ENCODE measurements around the gene CPTP.

Gene CPTP

DNA sequence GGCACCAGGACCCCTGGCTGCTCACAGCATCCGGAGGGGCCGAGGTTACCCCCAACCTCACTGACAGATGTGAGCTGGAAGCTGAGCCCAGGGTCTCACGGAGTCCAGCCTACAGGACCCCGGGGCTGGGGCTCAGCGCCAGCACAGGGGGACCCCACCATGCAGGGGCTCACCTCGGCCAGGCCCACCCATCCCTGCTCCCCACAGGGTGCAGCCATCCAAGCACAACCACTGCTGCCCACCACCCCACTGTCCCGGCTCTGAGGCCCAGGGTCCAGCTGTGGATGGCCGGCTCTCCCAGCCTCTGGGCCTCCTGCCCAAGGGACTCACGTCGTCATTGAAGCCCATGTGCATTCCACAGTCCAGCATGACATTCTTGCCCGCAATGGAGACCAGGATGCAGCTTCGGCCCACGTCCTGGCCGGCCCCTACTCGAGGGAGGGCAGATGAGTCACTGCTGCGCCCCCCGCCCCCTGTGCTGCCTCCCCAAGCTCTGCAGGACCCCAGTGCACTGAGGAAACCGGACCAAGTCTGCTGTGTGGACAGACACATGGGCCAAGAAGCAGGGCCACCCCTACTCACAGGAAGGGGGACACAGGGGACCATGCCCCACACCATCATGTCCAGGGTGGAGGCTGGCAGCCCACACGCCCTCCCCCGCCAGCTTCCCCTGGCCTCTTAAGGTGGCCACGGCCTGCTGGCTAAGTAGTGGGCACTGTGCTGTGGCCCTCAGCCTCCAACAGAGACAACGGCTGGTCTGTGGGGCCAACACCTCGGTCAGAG, 3.7 kb upstream of the CPTP start:
- DNase-seq = no peak

DNA sequence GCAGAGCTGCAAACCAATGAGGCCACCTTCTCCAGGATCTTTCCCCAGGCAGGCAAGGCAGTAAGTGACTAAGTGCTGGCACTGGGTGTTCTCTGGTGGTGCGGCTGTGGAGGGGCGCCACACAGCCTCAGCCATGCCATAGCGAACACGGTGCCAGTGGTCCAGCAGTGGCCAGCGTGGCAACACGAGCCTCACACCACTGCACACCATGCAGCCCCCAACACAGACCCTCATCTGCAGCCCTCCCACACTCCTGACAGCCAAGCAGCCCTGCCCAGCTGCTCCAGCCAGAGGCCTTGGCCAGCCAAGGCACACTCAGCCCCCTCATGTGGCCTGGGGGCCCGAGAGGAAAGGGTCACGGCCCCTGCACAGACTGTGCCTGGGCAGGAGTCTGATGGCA, 3.1 kb upstream of the CPTP start:
- DNase-seq = no peak

DNA sequence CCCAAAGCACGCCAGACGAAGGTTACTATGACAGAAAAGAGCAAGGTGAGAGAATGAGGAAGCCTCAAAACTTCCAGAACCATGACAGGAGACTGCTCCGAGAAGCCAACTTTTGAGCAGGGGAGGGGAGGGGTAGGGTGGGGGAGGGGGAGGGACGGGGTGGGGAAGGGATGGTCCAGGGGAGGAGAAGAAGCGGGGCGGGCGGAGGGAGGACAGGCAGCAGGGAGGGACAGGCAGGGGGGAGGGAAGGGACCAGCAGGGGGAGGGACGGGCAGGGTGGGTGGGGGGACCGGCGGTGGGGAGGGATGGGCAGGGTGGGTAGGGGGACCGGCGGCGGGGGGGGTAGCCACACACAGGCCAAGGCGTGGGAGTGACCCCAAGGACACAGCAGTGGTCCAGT, 2.2 kb upstream of the CPTP start:
- DNase-seq = no peak

DNA sequence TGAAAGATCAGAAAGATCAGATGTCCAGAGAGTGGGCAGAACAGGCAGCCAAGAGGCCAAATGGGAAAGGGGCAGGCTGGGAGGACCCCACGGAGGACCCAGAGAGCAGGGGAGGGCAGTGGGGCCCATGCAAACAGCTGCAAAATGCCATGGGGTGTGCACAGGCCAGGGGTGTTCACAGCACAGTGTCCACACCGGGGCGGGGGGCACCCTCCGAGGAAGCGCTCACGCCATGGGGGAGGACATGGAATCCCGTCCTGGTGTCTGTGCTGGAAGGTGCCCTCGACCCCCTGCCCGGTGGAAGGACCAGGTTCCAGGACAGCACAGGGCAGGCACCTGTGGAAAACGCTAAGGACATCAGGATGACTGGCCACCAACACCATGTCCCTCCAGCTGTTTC, 1.6 kb upstream of the CPTP start:
- no peak for DNase-seq

DNA sequence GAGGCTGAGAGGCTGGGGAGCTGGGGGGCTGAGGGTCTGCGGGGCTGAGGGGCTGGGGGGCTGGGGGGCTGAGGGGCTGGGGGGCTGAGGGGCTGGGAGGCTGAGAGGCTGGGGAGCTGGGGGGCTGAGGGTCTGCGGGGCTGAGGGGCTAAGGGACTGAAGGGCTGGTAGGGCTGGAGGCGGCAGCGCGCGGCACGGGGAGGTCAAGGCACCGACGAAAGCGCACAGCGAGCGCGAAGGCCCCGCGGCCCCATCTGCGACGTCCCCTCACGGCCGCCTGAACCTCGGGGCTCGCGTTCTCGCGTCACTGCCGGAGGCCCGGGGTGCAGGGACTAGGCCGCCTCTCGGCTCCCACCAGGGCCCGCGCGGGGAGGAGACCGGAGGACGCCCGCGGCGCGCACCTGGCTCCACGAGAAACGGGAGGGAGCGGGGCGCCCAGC, 498 bp upstream of the CPTP start:
- no peak for DNase-seq

DNA sequence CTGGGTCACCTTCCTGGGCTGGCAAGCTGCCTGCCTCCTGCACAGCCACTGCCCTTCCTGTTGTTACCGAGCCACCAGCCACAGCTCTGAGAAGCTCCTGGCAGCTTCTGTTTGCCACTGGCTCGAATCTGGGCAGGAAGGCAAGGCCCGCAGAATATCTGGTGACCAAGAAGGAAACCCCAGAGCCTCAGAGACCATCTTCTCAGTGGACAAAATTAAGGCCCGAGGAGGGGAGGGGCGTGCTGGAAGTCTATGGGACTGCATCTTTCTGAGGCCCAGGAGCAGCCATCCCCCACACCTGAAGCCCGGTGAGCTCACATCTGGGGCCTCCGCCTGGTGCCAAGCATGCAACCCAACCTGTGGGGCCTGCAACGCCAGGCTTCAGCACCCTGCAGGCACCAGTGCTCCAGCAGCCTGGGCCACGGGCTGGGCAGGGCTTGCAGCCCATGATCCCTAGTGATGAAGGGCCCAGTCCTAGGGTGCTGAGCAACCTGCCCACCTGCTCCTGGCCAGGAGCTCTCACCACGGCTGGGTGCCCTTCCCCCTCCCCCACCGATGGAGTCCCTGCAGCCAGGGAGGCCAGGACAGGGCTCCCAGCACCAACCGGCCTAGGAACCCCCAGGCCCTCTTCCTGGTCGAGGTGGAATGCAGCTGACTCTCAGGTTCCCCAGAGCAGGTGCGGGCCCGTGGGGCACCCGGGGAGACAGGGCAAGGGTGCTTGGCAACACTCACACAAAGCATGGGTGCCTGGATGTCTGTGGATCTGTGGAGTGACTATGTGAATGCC, 879 bp downstream of the CPTP start:
- no peak for DNase-seq

DNA sequence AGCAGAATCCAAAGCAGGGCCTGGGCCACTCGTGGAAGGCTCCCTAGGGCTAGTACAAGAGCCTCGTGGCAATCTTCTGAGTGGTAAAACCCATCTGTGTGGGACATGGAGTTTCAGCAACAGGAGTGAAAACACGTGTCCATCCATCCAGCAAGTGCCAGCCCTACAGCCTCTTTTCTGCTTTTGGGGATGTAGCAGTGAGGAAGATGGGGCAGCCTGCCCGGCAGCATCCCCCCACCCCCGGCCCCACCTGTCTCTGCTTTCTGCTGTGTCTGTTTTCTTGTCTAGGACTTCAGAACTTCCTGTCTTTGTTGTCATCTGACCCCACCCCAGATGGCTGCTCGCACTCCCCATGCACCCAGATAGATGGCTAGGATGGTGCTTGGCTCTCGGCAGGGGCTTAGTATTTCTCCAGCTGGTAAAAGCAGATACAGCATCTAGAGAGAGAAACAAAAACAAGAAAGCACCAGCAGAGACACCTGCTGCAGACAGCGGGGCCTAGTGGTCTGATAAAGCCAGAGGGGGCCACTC, 1.5 kb downstream of the CPTP start:
- DNase-seq = no peak

DNA sequence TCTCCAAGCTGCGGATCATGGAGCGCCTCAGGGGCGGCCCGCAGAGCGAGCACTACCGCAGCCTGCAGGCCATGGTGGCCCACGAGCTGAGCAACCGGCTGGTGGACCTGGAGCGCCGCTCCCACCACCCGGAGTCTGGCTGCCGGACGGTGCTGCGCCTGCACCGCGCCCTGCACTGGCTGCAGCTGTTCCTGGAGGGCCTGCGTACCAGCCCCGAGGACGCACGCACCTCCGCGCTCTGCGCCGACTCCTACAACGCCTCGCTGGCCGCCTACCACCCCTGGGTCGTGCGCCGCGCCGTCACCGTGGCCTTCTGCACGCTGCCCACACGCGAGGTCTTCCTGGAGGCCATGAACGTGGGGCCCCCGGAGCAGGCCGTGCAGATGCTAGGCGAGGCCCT, 2.7 kb downstream of the CPTP start:
- no peak for DNase-seq

DNA sequence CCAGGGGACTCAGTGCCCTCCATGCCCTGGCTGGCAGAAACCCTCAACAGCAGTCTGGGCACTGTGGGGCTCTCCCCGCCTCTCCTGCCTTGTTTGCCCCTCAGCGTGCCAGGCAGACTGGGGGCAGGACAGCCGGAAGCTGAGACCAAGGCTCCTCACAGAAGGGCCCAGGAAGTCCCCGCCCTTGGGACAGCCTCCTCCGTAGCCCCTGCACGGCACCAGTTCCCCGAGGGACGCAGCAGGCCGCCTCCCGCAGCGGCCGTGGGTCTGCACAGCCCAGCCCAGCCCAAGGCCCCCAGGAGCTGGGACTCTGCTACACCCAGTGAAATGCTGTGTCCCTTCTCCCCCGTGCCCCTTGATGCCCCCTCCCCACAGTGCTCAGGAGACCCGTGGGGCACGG, 3.7 kb downstream of the CPTP start:
- DNase-seq = no peak

DNA sequence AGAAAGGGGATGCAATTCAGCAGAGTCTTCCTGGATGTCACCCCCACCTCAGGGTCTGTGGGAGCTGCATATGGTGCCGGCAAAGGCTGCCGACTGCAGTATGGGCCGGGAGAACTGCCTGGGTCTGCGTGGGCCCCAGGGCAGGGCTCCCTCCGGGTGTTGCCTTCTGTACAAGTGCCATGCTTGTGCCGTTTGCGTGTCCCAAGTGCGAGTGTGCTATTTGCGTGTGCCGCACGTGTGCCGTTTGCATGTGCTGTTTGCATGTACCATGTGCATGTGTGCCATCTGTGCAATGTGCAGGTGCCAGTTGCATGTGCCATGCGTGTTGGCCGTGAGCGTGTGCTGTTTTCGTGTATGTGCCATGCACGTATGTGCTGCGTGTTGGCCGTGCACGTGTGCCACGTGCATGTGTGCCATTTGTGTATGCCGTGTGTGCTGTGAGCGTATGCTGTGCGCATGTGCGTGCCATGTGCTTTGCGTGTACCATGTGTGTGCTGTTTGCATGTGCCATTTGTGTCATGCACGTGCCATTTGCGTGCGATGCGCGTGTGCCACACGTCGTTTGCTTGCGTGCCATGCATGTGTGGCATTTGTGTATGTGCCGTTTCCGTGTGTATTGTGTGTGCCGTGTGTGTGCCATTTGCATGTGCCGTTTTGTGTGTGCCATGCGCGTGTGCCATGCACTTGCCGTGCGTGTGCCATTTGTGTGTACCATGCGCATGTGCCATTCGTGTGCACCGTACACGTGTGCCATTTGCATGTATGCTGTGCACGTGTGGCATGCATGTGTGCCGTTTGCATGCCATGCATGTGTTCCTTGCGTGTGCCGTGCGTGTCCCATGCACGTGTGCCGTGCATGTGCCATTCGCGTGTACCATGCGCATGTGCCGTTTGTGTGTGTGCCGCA, 5.0 kb downstream of the CPTP start:
- DNase-seq = no peak

DNA sequence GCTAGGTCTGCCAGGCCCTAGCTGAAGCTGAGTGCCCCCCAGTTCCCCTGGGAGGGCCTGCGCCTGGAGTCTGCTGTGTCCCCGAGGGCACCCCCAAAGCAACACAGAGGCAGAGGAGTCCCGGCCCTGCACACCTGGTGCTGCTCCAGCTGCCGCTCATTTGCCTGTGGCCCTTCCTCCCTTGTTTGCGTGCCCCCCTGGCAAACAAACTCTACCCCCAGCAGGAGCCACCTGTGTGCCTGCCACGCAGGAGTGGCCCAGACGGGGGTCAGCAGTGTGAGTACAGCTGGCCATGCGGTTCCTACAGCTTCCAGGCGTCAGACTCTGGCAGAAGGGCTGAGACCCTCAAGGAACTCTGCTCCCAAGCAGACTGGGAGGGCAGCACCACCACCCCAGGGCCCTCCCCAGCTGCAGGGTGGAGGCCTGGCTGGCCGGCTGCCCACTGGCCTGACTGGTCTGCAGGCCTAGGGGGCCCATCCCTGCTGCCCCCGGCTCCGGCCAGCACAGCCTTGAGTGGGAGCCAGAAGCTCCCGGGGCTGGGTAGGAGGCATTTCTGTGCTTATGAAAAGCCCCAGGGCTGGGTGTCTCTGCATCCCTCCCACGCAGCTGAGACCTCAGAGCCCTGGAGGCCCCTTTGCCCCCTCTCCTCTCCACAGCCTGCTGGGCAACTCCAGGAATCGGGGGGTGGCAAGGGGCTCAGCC, 5.9 kb downstream of the CPTP start:
- no peak for DNase-seq

DNA sequence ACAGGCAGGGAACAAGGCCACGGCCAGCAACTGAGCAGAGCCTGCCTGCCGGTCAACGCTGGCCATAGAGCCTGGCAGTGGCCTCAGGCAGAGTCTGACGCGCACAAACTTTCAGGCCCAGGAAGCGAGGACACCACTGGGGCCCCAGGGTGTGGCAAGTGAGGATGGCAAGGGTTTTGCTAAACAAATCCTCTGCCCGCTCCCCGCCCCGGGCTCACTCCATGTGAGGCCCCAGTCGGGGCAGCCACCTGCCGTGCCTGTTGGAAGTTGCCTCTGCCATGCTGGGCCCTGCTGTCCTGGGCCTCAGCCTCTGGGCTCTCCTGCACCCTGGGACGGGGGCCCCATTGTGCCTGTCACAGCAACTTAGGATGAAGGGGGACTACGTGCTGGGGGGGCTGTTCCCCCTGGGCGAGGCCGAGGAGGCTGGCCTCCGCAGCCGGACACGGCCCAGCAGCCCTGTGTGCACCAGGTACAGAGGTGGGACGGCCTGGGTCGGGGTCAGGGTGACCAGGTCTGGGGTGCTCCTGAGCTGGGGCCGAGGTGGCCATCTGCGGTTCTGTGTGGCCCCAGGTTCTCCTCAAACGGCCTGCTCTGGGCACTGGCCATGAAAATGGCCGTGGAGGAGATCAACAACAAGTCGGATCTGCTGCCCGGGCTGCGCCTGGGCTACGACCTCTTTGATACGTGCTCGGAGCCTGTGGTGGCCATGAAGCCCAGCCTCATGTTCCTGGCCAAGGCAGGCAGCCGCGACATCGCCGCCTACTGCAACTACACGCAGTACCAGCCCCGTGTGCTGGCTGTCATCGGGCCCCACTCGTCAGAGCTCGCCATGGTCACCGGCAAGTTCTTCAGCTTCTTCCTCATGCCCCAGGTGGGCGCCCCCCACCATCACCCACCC, 6.7 kb downstream of the CPTP start, which contains the start of gene TAS1R3:
Gene TAS1R3, plus strand, starts transcription at position 213 of the 898 bp plus-strand sequence. Its CDS starts 66 bp downstream, at position 279.
- DNase-seq = no peak

DNA sequence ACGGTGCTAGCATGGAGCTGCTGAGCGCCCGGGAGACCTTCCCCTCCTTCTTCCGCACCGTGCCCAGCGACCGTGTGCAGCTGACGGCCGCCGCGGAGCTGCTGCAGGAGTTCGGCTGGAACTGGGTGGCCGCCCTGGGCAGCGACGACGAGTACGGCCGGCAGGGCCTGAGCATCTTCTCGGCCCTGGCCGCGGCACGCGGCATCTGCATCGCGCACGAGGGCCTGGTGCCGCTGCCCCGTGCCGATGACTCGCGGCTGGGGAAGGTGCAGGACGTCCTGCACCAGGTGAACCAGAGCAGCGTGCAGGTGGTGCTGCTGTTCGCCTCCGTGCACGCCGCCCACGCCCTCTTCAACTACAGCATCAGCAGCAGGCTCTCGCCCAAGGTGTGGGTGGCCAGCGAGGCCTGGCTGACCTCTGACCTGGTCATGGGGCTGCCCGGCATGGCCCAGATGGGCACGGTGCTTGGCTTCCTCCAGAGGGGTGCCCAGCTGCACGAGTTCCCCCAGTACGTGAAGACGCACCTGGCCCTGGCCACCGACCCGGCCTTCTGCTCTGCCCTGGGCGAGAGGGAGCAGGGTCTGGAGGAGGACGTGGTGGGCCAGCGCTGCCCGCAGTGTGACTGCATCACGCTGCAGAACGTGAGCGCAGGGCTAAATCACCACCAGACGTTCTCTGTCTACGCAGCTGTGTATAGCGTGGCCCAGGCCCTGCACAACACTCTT, 7.6 kb downstream of the CPTP start:
- no peak for DNase-seq

DNA sequence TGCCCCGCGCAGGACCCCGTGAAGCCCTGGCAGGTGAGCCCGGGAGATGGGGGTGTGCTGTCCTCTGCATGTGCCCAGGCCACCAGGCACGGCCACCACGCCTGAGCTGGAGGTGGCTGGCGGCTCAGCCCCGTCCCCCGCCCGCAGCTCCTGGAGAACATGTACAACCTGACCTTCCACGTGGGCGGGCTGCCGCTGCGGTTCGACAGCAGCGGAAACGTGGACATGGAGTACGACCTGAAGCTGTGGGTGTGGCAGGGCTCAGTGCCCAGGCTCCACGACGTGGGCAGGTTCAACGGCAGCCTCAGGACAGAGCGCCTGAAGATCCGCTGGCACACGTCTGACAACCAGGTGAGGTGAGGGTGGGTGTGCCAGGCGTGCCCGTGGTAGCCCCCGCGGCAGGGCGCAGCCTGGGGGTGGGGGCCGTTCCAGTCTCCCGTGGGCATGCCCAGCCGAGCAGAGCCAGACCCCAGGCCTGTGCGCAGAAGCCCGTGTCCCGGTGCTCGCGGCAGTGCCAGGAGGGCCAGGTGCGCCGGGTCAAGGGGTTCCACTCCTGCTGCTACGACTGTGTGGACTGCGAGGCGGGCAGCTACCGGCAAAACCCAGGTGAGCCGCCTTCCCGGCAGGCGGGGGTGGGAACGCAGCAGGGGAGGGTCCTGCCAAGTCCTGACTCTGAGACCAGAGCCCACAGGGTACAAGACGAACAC, 8.3 kb downstream of the CPTP start:
- no peak for DNase-seq

DNA sequence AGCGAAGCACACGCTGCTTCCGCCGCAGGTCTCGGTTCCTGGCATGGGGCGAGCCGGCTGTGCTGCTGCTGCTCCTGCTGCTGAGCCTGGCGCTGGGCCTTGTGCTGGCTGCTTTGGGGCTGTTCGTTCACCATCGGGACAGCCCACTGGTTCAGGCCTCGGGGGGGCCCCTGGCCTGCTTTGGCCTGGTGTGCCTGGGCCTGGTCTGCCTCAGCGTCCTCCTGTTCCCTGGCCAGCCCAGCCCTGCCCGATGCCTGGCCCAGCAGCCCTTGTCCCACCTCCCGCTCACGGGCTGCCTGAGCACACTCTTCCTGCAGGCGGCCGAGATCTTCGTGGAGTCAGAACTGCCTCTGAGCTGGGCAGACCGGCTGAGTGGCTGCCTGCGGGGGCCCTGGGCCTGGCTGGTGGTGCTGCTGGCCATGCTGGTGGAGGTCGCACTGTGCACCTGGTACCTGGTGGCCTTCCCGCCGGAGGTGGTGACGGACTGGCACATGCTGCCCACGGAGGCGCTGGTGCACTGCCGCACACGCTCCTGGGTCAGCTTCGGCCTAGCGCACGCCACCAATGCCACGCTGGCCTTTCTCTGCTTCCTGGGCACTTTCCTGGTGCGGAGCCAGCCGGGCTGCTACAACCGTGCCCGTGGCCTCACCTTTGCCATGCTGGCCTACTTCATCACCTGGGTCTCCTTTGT, 9.1 kb downstream of the CPTP start:
- DNase-seq = no peak

DNA sequence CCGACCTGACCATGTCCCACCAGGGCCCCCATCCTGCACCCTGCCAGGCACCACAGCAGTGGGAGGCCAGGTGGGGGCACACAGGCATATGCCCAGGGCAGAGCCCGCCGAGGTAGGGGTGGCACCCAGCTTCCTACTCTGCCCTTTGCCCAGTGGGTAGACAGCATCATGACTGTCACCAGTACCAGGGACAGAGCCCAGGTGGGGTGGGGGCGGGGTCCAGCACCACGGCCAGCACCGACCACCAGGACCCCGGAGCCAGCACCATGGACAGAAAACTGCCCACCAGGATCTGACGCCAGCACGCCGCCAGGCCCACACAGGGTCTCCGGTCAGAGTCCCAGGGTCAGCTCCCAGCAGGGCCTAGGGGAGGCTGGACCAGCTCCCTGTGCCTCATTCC, 10.2 kb downstream of the CPTP start:
- no peak for DNase-seq

DNA sequence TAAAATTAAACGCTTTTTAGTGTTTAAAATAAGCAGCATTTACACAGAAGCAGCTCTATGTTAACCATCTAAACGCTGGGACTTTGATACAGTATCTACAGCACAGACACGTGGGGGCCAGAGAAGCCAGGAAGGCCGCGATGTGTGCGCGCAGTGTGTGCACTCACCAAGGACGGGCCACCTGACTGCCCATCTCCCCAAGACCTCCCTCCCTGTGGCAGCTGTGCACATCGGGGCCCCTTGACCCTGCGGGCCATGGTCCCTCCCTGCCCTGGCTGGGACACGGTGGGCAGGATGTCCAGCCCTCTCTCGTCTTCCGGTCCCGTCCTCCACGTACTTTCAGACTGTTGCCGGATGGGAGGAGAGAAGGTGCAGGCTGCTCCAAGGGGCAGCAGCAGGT, 10.7 kb downstream of the CPTP start:
- DNase-seq = no peak

DNA sequence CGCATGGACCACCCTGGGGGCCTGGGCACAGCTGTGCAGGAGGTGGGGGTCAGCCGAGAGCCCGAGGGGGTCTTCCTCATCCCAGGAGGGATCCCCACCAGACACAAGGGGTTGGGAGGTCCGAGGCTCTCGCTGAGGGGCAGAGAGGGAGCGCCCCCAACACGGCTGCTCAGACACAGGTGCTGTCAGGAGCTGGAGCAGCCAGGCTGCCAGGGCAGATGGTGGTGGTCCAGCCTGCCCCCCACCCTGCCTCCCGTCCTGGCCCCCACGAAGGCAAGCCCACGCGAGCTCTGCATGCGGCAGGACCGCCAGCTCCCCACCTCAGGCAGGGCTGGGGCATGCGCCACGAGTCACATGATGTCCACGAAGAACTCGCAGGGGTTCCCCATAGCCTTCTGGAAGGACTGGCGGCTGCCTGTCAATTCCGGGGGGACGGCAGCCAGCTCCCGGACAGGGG, 11.2 kb downstream of the CPTP start:
- no peak for DNase-seq

DNA sequence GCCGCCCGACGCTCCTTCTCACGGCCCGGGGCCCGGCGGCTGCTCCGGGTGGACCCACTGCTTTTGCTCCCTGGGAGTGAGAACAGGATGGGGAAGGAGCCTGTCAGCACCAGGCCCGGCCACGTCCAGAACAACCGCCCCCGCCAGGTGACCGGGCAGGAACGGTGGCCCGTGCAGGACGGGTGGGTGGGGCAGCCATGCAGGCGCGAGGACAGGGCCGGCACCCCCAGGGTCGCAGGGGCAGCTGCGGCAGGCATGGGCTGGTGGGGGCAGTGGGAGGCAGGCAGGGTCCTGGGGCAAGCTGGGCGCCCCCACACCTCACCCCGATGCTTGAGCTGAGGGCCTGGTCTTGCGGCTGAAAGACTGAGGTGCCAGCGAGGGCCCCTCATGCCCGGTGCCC, 11.8 kb downstream of the CPTP start:
- no peak for DNase-seq
